Ishikawa (cell line): Measurements from ENCODE around the gene MALSU1.

Experiments
- CEBPB ChIP-seq: IDR thresholded peaks from 2 replicates; pipeline ENCODE4 v1.6.1; 2012
- CREB1 ChIP-seq: IDR thresholded peaks from 2 replicates; pipeline ENCODE4 v1.6.1; 2012; ENCODE audit warnings: low read depth
- EGR1 ChIP-seq: IDR thresholded peaks from 2 replicates; pipeline ENCODE4 v1.6.1; 2012
- EP300 ChIP-seq: IDR thresholded peaks from 2 replicates; pipeline ENCODE4 v1.6.1; 2012; ENCODE audit warnings: borderline replicate concordance
- FOXM1 ChIP-seq: IDR thresholded peaks from 2 replicates; pipeline ENCODE4 v1.6.1; 2012; ENCODE audit warnings: low read depth, borderline replicate concordance
- NFIC ChIP-seq: IDR thresholded peaks from 2 replicates; pipeline ENCODE4 v1.6.1; 2012
- RAD21 ChIP-seq: IDR thresholded peaks from 2 replicates; pipeline ENCODE4 v1.6.1; 2012; ENCODE audit warnings: low read depth
- TAF1 ChIP-seq: IDR thresholded peaks from 2 replicates; pipeline ENCODE4 v1.6.1; 2012; ENCODE audit warnings: low read depth, mild to moderate bottlenecking
- TCF12 ChIP-seq: IDR thresholded peaks from 2 replicates; pipeline ENCODE4 v1.6.1; 2012; ENCODE audit warnings: low read depth
- TEAD4 ChIP-seq: IDR thresholded peaks from 2 replicates; pipeline ENCODE4 v1.6.1; 2012
- USF1 ChIP-seq: IDR thresholded peaks from 2 replicates; pipeline ENCODE4 v1.6.1; 2012
- YY1 ChIP-seq: IDR thresholded peaks from 2 replicates; pipeline ENCODE4 v1.6.1; 2012; ENCODE audit warnings: low read depth
- ZBTB7A ChIP-seq: IDR thresholded peaks from 2 replicates; pipeline ENCODE4 v1.6.1; 2012; ENCODE audit warnings: low read depth
- TF ChIP-seq, protein P1 (sequence below): IDR thresholded peaks from 2 replicates; pipeline ENCODE4 v1.6.1; 2012; ENCODE audit warnings: low read depth, mild to moderate bottlenecking
- TF ChIP-seq, protein P2 (sequence below): IDR thresholded peaks from 2 replicates; pipeline ENCODE4 v1.6.1; 2012

Gene MALSU1

GRCh38 chr7:23337374-23337773, 38.2 kb downstream of the MALSU1 start:
- TF ChIP-seq FOXM1 (no peak), USF1 (no peak), EP300 (no peak), TAF1 (no peak), CEBPB (no peak)

- TF ChIP-seq, protein P1, sequence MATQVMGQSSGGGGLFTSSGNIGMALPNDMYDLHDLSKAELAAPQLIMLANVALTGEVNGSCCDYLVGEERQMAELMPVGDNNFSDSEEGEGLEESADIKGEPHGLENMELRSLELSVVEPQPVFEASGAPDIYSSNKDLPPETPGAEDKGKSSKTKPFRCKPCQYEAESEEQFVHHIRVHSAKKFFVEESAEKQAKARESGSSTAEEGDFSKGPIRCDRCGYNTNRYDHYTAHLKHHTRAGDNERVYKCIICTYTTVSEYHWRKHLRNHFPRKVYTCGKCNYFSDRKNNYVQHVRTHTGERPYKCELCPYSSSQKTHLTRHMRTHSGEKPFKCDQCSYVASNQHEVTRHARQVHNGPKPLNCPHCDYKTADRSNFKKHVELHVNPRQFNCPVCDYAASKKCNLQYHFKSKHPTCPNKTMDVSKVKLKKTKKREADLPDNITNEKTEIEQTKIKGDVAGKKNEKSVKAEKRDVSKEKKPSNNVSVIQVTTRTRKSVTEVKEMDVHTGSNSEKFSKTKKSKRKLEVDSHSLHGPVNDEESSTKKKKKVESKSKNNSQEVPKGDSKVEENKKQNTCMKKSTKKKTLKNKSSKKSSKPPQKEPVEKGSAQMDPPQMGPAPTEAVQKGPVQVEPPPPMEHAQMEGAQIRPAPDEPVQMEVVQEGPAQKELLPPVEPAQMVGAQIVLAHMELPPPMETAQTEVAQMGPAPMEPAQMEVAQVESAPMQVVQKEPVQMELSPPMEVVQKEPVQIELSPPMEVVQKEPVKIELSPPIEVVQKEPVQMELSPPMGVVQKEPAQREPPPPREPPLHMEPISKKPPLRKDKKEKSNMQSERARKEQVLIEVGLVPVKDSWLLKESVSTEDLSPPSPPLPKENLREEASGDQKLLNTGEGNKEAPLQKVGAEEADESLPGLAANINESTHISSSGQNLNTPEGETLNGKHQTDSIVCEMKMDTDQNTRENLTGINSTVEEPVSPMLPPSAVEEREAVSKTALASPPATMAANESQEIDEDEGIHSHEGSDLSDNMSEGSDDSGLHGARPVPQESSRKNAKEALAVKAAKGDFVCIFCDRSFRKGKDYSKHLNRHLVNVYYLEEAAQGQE, result no peak
- TF ChIP-seq CEBPB, result no peak
- TF ChIP-seq CREB1, result no peak
- TF ChIP-seq RAD21, result no peak
- TF ChIP-seq, protein P2, sequence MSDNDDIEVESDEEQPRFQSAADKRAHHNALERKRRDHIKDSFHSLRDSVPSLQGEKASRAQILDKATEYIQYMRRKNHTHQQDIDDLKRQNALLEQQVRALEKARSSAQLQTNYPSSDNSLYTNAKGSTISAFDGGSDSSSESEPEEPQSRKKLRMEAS, result no peak
- TF ChIP-seq ZBTB7A, result no peak
- TF ChIP-seq USF1, result no peak
- no peak for TF ChIP-seq YY1
- TF ChIP-seq TEAD4, result no peak
- TF ChIP-seq TAF1, result no peak
- TF ChIP-seq FOXM1, result no peak
- no peak for TF ChIP-seq TCF12
- TF ChIP-seq EP300, result no peak
- TF ChIP-seq EGR1, result no peak
- no peak for TF ChIP-seq NFIC
These were observed 39.3 kb downstream of the MALSU1 start for GRCh38 chr7:23338439-23338838.

- no peak for TF ChIP-seq TAF1
- TF ChIP-seq, protein P1, result no peak
- no peak for TF ChIP-seq TEAD4
- TF ChIP-seq EGR1, result no peak
- TF ChIP-seq, protein P2, result no peak
- TF ChIP-seq CREB1, result no peak
- no peak for TF ChIP-seq TCF12
- no peak for TF ChIP-seq CEBPB
- TF ChIP-seq FOXM1, result no peak
- TF ChIP-seq USF1, result no peak
- no peak for TF ChIP-seq YY1
These were observed 39.7 kb downstream of the MALSU1 start for GRCh38 chr7:23338863-23339262.

GRCh38 chr7:23341846-23342598, 42.9 kb downstream of the MALSU1 start:
- TF ChIP-seq ZBTB7A (no peak), FOXM1 (no peak), EGR1 (no peak), RAD21 (no peak), EP300 (no peak), CREB1 (no peak), TAF1 (no peak), TCF12 (no peak), TEAD4 (no peak), USF1 (no peak), NFIC (no peak), YY1 (no peak), CEBPB (no peak)
- TF ChIP-seq, protein P1, result no peak
- TF ChIP-seq, protein P2, result no peak
